Brain microvascular endothelial cell (primary cell): Measurements from ENCODE around the gene RXRA.

Experiments
- DNase-seq: peaks from one replicate; pipeline ENCODE4 v3.0.0-alpha.2; 2020
- H3K27ac ChIP-seq: fragments of 250-450 bp; sonication (Bioruptor Pico); 2 replicates; pipeline ENCODE4 v1.5.1; 2020; ENCODE audit warnings: mild to moderate bottlenecking, moderate library complexity
- H3K27me3 ChIP-seq: fragments of 250-450 bp; sonication (Bioruptor Pico); replicated peaks from 2 replicates; pipeline ENCODE4 v1.5.1; 2020; ENCODE audit warnings: mild to moderate bottlenecking
- H3K36me3 ChIP-seq: fragments of 250-450 bp; sonication (Bioruptor Pico); replicated peaks from 2 replicates; pipeline ENCODE4 v1.5.1; 2020; ENCODE audit warnings: mild to moderate bottlenecking
- H3K4me3 ChIP-seq: 2 replicates; pipeline ENCODE4 v1.5.1; 2011; ENCODE audit warnings: low read depth, mild to moderate bottlenecking, control low read depth, low read length, moderate library complexity
- CTCF ChIP-seq: IDR thresholded peaks from 2 replicates; pipeline ENCODE4 v1.5.1; 2011; ENCODE audit warnings: low read depth, mild to moderate bottlenecking, moderate library complexity, low read length, control low read depth, inconsistent platforms; ENCODE audit errors: missing control alignments
- in situ Hi-C: cut with HindIII; loops from 2 replicates; pipeline ENCODE4 v1.10.0; 2017; ENCODE audit warnings: low sequenced_read_pairs, low pct_ligation_motif_present

Gene RXRA

DNA sequence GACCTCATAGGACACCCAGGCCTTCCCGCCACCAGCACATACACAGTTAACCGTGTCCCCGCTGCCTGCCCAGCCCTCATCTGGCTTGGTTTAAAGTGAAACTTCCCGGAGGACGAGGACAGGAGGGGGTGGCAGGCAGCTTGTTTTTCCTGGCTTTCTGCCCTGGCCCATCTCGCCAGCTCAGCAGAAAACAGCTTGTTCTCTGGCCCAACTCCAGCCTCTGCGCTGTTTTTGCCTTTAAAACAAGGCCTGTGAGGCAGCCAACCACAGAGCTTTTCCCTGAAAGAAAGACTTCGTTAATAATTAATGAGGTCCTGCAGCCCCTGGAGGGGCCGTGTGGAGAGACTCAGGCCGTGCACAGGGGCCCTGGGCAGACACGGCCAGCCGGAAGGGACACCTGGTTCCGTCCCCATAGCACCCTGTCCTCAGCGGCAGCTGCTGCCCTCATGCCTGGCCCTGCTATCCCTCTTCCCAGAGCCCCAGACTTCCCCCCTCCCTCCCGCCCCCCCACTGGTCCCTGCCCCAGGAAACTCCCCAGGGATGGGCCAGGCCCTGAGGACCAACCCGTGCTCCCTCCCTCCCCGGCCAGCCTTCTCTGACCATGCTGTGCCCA, 108.7 kb downstream of the RXRA start:
- TF ChIP-seq CTCF, result no peak
- peak; percentile 91 for DNase-seq
- H3K27ac ChIP-seq, result no peak overlapping the region

GRCh38 chr9:134435550-134436378, 109.5 kb downstream of the RXRA start:
- no peak for DNase-seq
- Histone ChIP-seq H3K27ac (no peak overlapping the region), H3K27me3 (no peaks in the 10 kb centered on the region), H3K36me3 (peaks cover 4% of the 10 kb centered on the region), H3K4me3 (no peak overlapping the region)
- in situ Hi-C loops, result no loop called here
- no peak for TF ChIP-seq CTCF

More for the DNA sequence above, 108.7 kb downstream of the RXRA start:
- in situ Hi-C loops, result no loop called here
- no peaks in the 10 kb centered on the region for H3K27me3 ChIP-seq
- no peak overlapping the region for H3K4me3 ChIP-seq
- peaks cover 4% of the 10 kb centered on the region for H3K36me3 ChIP-seq

- H3K4me3 ChIP-seq, result no peak overlapping the region
- peaks cover 4% of the 10 kb centered on the region for H3K36me3 ChIP-seq
- H3K27me3 ChIP-seq, result no peaks in the 10 kb centered on the region
- no peak for TF ChIP-seq CTCF
- in situ Hi-C loops, result no loop called here
- H3K27ac ChIP-seq, result no peak overlapping the region
- no peak for DNase-seq
These were observed 110.1 kb downstream of the RXRA start for GRCh38 chr9:134436379-134436762.

DNA sequence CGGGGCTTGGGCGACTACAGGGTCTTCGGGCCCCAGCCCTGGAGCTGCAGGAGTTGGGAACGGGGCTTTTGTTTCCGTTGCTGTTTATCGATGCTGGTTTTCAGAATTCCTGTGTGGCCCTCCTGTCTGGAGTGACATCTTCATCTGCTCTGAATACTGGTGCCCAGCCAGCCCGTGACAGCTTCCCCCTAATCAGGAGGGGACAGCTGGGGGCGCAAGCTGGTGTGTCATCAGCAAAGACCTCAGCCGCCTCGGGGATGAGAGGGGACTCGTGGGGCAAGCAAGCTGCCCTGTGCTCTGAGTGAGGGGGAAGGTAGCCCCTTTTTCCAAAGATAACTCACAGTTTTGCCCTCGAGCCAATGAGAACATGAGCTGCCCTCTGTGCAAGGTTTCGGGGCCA, 110.7 kb downstream of the RXRA start:
- no peak for DNase-seq
- H3K27me3 ChIP-seq, result no peaks in the 10 kb centered on the region
- no peak overlapping the region for H3K4me3 ChIP-seq
- no peak for TF ChIP-seq CTCF
- H3K36me3 ChIP-seq, result peaks cover 4% of the 10 kb centered on the region
- in situ Hi-C loops, result no loop called here
- no peak overlapping the region for H3K27ac ChIP-seq

GRCh38 chr9:134437403-134438194, 111.3 kb downstream of the RXRA start:
- no peak overlapping the region for H3K4me3 ChIP-seq
- H3K36me3 ChIP-seq, result peaks cover 4% of the 10 kb centered on the region
- DNase-seq, result no peak
- no peak for TF ChIP-seq CTCF
- no peaks in the 10 kb centered on the region for H3K27me3 ChIP-seq
- in situ Hi-C loops, result no loop called here
- no peak overlapping the region for H3K27ac ChIP-seq
